Vagina (tissue), 2 donors: ENCODE results near the gene NTM.

Experiments
- CTCF ChIP-seq, 3 experiments: fragments of 450-650 bp in 2 of 3; fragments of 200-600 bp in 1 of 3; sonication (generic) in 1 of 3; IDR thresholded peaks; one replicate each; pipeline ENCODE4 v1.5.1; 2017 to 2019; ENCODE audit warnings: antibody characterized with exemption in 3 of 3, mild to moderate bottlenecking in 2 of 3, moderate library complexity in 2 of 3
- POLR2A ChIP-seq, 2 donors: fragments of 450-650 bp; IDR thresholded peaks; one replicate each; pipeline ENCODE4 v1.6.1; 2017; ENCODE audit warnings: antibody characterized with exemption in 2 of 2, mild to moderate bottlenecking in 2 of 2, moderate library complexity in 2 of 2
- POLR2AphosphoS5 ChIP-seq, 2 donors: sonication (generic); formaldehyde crosslinking; IDR thresholded peaks; one replicate each; pipeline ENCODE4 v1.9.0; 2017; ENCODE audit warnings: antibody characterized with exemption in 2 of 2, mild to moderate bottlenecking in 2 of 2, low read depth in 1 of 2; ENCODE audit not compliant: insufficient read depth in 1 of 2

GRCh38 chr11:131993246-131993645 is 622.8 kb downstream of the NTM start:
- TF ChIP-seq CTCF (IDR thresholded peaks at IDR 0.05) = no peak
- TF ChIP-seq POLR2AphosphoS5 (IDR thresholded peaks at IDR 0.05; ENCODE audit: insufficient read depth in 1 of 2, low read depth in 1 of 2) = no peak
- TF ChIP-seq POLR2A (IDR thresholded peaks at IDR 0.05) = no peak
